Measurements from ENCODE around the gene HMCN2. TPM values are rescaled to one million over a fixed set of nuclear protein-coding genes. Genes with fewer than 3 reads are reported as not detected.

Gene HMCN2
- total RNA-seq, 4 donors from 2014 or later = 9.6 to 21.1 (median 15.5) TPM

- Histone ChIP-seq H3K27me3 (no peaks in the 10 kb centered on the region), H3K4me1 (no peaks in the 10 kb centered on the region), H3K9me3 (no peaks in the 10 kb centered on the region), H3K27ac (no peak overlapping the region), H3K4me3 (no peak overlapping the region), H3K36me3 (peaks cover 0 to 78% of the 10 kb centered on the region in 2 donors)
- no peak for ATAC-seq
- no CpG with 5 or more reads among the region's 10 CpGs for WGBS, 2 donors (ENCODE audit: low coverage in 1 of 2)
- TF ChIP-seq EP300 (IDR thresholded peaks at IDR 0.05) (no peak), POLR2AphosphoS5 (IDR thresholded peaks at IDR 0.05) (no peak), POLR2A (IDR thresholded peaks at IDR 0.05) (no peak), CTCF (IDR thresholded peaks at IDR 0.05) (no peak)
Measured at GRCh38 chr9:130470269-130470668, 204.7 kb downstream of the HMCN2 start.

DNA sequence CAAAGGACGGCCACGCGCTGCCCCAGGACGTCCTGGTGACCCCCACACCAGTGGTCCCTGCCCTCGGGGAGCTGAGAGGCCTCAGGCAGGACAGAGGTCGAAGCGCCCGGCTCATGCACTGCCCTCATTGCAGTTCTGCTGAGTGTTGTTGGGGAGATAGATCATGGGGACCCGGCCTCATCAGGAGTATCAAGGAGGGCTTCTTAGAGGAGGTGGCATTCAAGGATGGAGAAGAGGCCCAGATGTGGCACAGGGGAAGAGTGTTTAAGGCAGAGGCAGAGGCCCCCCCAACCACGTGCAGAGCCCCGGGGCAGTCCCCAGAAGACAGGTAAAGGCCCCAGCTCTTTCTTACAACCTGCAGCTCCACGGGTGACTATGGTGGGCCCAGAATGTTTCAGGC, 205.4 kb downstream of the HMCN2 start:
- no peak for ATAC-seq
- no peaks in the 10 kb centered on the region for H3K9me3 ChIP-seq
- WGBS, 2 donors (ENCODE audit: low coverage in 1 of 2) = 87% methylated on average over 7 of the region's 12 CpGs; no CpG with 5 or more reads in 1 of the 2 donors

DNA sequence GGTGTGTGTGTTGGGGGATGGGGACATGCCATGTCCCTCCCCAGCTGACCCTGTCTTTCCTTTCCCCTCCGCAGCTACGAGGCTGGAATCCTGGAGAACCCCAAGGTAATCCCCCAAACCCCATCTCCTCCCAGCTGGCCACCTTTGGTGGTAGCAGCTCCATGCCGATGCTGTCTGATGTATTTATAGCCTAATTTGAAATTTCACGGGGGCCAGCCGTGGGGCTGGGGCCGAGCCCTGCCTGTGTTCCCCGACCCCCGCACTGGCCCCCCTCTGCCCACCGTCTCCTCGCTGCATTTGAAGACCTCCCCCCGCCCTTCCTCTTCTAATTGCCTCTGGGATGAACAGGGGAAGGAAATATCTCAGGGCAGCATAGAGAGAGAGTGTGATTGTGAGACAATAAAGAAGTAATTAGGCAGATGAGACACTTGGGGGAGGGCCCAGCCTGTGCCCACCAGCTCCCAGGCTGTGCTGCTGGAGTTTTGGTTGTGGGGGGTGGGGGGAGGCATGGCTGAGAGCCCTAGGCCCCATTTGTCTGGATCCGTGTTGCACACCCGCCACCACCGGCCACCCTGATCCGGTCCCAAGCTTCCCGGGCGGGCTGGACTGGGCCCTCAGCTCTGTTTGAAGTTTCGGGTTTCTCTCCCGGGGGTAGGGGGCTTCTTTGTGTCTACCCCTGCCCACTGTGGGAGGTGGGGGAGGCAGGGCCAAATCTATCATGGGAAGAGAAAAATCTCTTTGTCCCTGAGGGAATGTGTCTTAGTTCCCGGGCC, 206.0 kb downstream of the HMCN2 start:
- Histone ChIP-seq H3K9me3 (no peaks in the 10 kb centered on the region), H3K4me3 (no peak overlapping the region), H3K27ac (no peak overlapping the region), H3K36me3 (peaks cover 0 to 73% of the 10 kb centered on the region in 2 donors), H3K27me3 (no peaks in the 10 kb centered on the region), H3K4me1 (no peaks in the 10 kb centered on the region)
- no peak for TF ChIP-seq POLR2A (IDR thresholded peaks at IDR 0.05)
- TF ChIP-seq EP300 (IDR thresholded peaks at IDR 0.05) = no peak
- TF ChIP-seq CTCF (IDR thresholded peaks at IDR 0.05) = no peak
- no peak for TF ChIP-seq POLR2AphosphoS5 (IDR thresholded peaks at IDR 0.05)
- ATAC-seq = no peak
- WGBS, 2 donors (ENCODE audit: low coverage in 1 of 2) = 40 to 78% methylated on average over 1 to 7 of the region's 20 CpGs

More for the DNA sequence above, 205.4 kb downstream of the HMCN2 start:
- Histone ChIP-seq H3K27me3 (no peaks in the 10 kb centered on the region), H3K4me1 (no peaks in the 10 kb centered on the region), H3K27ac (no peak overlapping the region), H3K4me3 (no peak overlapping the region), H3K36me3 (peaks cover 0 to 73% of the 10 kb centered on the region in 2 donors)
- TF ChIP-seq POLR2A (IDR thresholded peaks at IDR 0.05) = no peak
- no peak for TF ChIP-seq EP300 (IDR thresholded peaks at IDR 0.05)
- TF ChIP-seq CTCF (IDR thresholded peaks at IDR 0.05) = no peak
- no peak for TF ChIP-seq POLR2AphosphoS5 (IDR thresholded peaks at IDR 0.05)

DNA sequence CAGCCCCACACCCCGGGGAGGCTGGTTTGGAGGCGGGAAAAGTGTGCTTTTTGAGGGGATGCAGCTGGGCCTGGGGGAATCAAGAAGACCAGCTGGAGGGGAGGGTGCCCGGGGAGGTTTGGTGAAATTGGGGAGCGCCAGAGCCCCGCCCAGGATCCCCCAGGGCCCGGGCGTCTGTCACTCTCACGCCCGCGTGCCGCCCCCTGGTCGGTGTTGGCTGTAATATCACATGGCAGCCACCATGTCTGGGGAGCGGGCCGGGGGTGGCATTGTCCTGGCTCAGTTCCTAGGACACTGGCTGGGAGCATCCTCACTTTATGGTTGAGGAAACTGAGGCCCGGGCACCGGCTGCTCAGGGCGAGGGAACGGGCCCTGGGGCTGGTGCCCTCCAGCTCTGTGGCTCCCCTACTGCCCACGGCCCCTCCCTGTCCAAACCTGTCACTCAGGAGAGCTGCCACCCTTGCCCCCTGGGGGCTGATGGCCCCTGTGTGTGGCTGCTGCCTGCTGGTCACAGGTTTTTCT, 206.7 kb downstream of the HMCN2 start:
- peaks cover 0 to 73% of the 10 kb centered on the region in 2 donors for H3K36me3 ChIP-seq
- no peak for TF ChIP-seq EP300 (IDR thresholded peaks at IDR 0.05)
- TF ChIP-seq POLR2AphosphoS5 (IDR thresholded peaks at IDR 0.05) = no peak
- TF ChIP-seq CTCF (IDR thresholded peaks at IDR 0.05) = no peak
- TF ChIP-seq POLR2A (IDR thresholded peaks at IDR 0.05) = no peak
- H3K27me3 ChIP-seq = no peaks in the 10 kb centered on the region
- H3K4me1 ChIP-seq = no peaks in the 10 kb centered on the region
- no peak overlapping the region for H3K4me3 ChIP-seq
- no peak overlapping the region for H3K27ac ChIP-seq
- WGBS, 2 donors (ENCODE audit: low coverage in 1 of 2) = no CpG with 5 or more reads among the region's 19 CpGs
- no peak for ATAC-seq
- H3K9me3 ChIP-seq = no peaks in the 10 kb centered on the region

GRCh38 chr9:130473009-130473408, 207.4 kb downstream of the HMCN2 start:
- Histone ChIP-seq H3K27ac (no peak overlapping the region), H3K4me1 (no peaks in the 10 kb centered on the region), H3K36me3 (peaks cover 0 to 72% of the 10 kb centered on the region in 2 donors), H3K4me3 (no peak overlapping the region), H3K27me3 (no peaks in the 10 kb centered on the region), H3K9me3 (no peaks in the 10 kb centered on the region)
- WGBS, 2 donors (ENCODE audit: low coverage in 1 of 2) = 93% methylated on average over 3 of the region's 6 CpGs; no CpG with 5 or more reads in 1 of the 2 donors
- ATAC-seq = no peak
- TF ChIP-seq POLR2A (IDR thresholded peaks at IDR 0.05) = no peak
- no peak for TF ChIP-seq EP300 (IDR thresholded peaks at IDR 0.05)
- no peak for TF ChIP-seq POLR2AphosphoS5 (IDR thresholded peaks at IDR 0.05)
- TF ChIP-seq CTCF (IDR thresholded peaks at IDR 0.05) = no peak
